Inflammatory macrophage treated with lipopolysaccharide for 4 hours (primary cell): ENCODE data around the gene MRPS18C.
"Not testable (repeated sequence)": the region's sequence is repeated elsewhere in the genome, so short reads cannot be mapped to it uniquely, and the experiment has no call there.

Experiments
- DNase-seq: peaks from one replicate; pipeline ENCODE4 v3.0.0-alpha.2; 2020

The MRPS18C gene

GRCh38 chr4:83498187-83498586 lies 42.3 kb downstream of the MRPS18C start:
- no peak for DNase-seq

- DNase-seq: not testable (repeated sequence)
Observed at GRCh38 chr4:83501671-83502070, 45.8 kb downstream of the MRPS18C start.

GRCh38 chr4:83503974-83504373 lies 48.1 kb downstream of the MRPS18C start:
- no peak for DNase-seq

- no peak for DNase-seq
Observed at GRCh38 chr4:83504503-83504902, 48.6 kb downstream of the MRPS18C start.

GRCh38 chr4:83504996-83505395 lies 49.1 kb downstream of the MRPS18C start:
- no peak for DNase-seq

- DNase-seq: peak; percentile 69
Observed at GRCh38 chr4:83509156-83509585, 53.3 kb downstream of the MRPS18C start.

GRCh38 chr4:83510442-83510841 lies 54.6 kb downstream of the MRPS18C start:
- DNase-seq: no peak
